GM12878 (cell line): ENCODE measurements around the gene CLNK. TPM values are rescaled to one million over a fixed set of nuclear protein-coding genes. Genes with fewer than 3 reads are reported as not detected.

ENCODE experiments used
- ATAC-seq: fragments of 200-7000 bp; cut with Tn5 transposase; 3 replicates; pipeline ENCODE4 v1.9.1; 2020; ENCODE audit warnings: mild to moderate bottlenecking, moderate library complexity
- BruUV-seq: library from RNA; stranded (reverse); fragments of 400-500 nt; replicated peaks from 2 replicates; lab custom pipeline; 2021; lab: Mats Ljungman, UMichigan
- CTCF ChIA-PET: fragments of 300-600 bp; sonication (Branson Sonifier 250); formaldehyde crosslinking; extraction: SDS; loops from one replicate; lab custom pipeline; 2021; ENCODE audit warnings: inconsistent platforms; lab: Yijun Ruan, JAX
- POLR2A ChIA-PET: fragments of 350-600 bp; formaldehyde crosslinking; extraction: SDS; loops from one replicate; lab custom pipeline; 2021; ENCODE audit warnings: inconsistent platforms; lab: Charles Lee
- RAD21 ChIA-PET: fragments of 300-600 bp; sonication (Branson Sonifier 250); formaldehyde crosslinking; loops from one replicate; lab custom pipeline; 2023; ENCODE audit warnings: antibody characterized with exemption; ENCODE audit not compliant: unreplicated experiment; lab: Charles Lee
- SMC1A ChIA-PET: fragments of 300-600 bp; sonication (Branson Sonifier 250); formaldehyde crosslinking; loops from one replicate; lab custom pipeline; 2023; ENCODE audit not compliant: unreplicated experiment, uncharacterized antibody; lab: Charles Lee
- DNase-seq: peaks from one replicate; pipeline ENCODE4 v3.0.0-alpha.2; 2011; ENCODE audit warnings: low read depth, low spot score
- FAIRE-seq: peaks from 3 replicates; lab custom pipeline; 2011; peaks lifted over from hg19 to GRCh38; lab: Jason Lieb, UNC
- H2AFZ ChIP-seq: 2 replicates; pipeline ENCODE4 v1.6.0; 2011; ENCODE audit warnings: low read depth, low read length, control low read depth; ENCODE audit not compliant: control insufficient read depth
- H3K27ac ChIP-seq: 2 replicates; pipeline ENCODE4 v1.5.1; 2011; ENCODE audit warnings: control low read depth; ENCODE audit not compliant: control insufficient read depth, insufficient read depth
- H3K27me3 ChIP-seq, 2 experiments: replicated peaks in 1 of 2; 2 replicates each; pipeline versions ENCODE4 v1.6.0 to v1.6.1; 2011; ENCODE audit warnings: low read length in 1 of 2; ENCODE audit not compliant: control insufficient read depth in 2 of 2, insufficient read depth in 2 of 2
- H3K36me3 ChIP-seq, 2 experiments: 2 replicates each; pipeline ENCODE4 v1.5.1; 2011; ENCODE audit warnings: low read length in 1 of 2; ENCODE audit not compliant: control insufficient read depth in 2 of 2, insufficient read depth in 2 of 2
- H3K4me1 ChIP-seq: 2 replicates; pipeline ENCODE4 v1.6.1; 2011; ENCODE audit warnings: mild to moderate bottlenecking, low read length, moderate library complexity, mixed read lengths; ENCODE audit not compliant: control insufficient read depth, insufficient read depth
- H3K4me2 ChIP-seq: 2 replicates; pipeline ENCODE4 v1.6.0; 2011; ENCODE audit warnings: control low read depth; ENCODE audit not compliant: control insufficient read depth, insufficient read depth
- H3K4me3 ChIP-seq: fragments of 200-600 bp; sonication (generic); 2 replicates; pipeline ENCODE4 v1.5.1; 2016
- H3K79me2 ChIP-seq: 2 replicates; pipeline ENCODE4 v1.6.0; 2011; ENCODE audit warnings: low read length; ENCODE audit not compliant: control insufficient read depth, insufficient read depth
- H3K9ac ChIP-seq: 2 replicates; pipeline ENCODE4 v1.8.0; 2011; ENCODE audit warnings: low read length, control low read depth, mixed read lengths; ENCODE audit not compliant: control insufficient read depth, insufficient read depth
- H3K9me3 ChIP-seq: replicated peaks from 3 replicates; pipeline ENCODE4 v1.5.1; 2011; ENCODE audit warnings: mild to moderate bottlenecking, low read length; ENCODE audit not compliant: control insufficient read depth, insufficient read depth
- H4K20me1 ChIP-seq: 2 replicates; pipeline ENCODE4 v1.6.0; 2011; ENCODE audit not compliant: control insufficient read depth, insufficient read depth
- BCLAF1 ChIP-seq: fragments of 450-650 bp; IDR thresholded peaks from 2 replicates; pipeline ENCODE4 v1.6.1; 2017; ENCODE audit warnings: antibody characterized with exemption, mild to moderate bottlenecking, moderate library complexity
- EZH2 ChIP-seq: IDR thresholded peaks from 2 replicates; pipeline ENCODE4 v1.6.1; 2012; ENCODE audit warnings: low read depth, mild to moderate bottlenecking, control low read depth, inconsistent platforms, low read length, borderline replicate concordance; ENCODE audit not compliant: control insufficient read depth
- IKZF2 ChIP-seq, 2 experiments: fragments of 450-650 bp; IDR thresholded peaks; 2 replicates each; pipeline ENCODE4 v1.6.1; 2017; ENCODE audit warnings: mild to moderate bottlenecking in 2 of 2, moderate library complexity in 2 of 2
- MEF2A ChIP-seq: IDR thresholded peaks from 2 replicates; pipeline ENCODE4 v1.6.1; 2011; ENCODE audit warnings: low read depth, mild to moderate bottlenecking, low read length, moderate library complexity; ENCODE audit not compliant: insufficient read depth
- POLR2A ChIP-seq: IDR thresholded peaks from 2 replicates; pipeline ENCODE4 v1.6.1; 2011; ENCODE audit warnings: low read depth, mild to moderate bottlenecking, low read length
- SIX5 ChIP-seq: IDR thresholded peaks from 2 replicates; pipeline ENCODE4 v1.6.1; 2011; ENCODE audit warnings: mild to moderate bottlenecking, low read depth, low read length, moderate library complexity; ENCODE audit not compliant: severe bottlenecking
- SMAD5 ChIP-seq: IDR thresholded peaks from 2 replicates; pipeline ENCODE4 v1.6.1; 2016; ENCODE audit warnings: antibody characterized with exemption, low read depth
- WGBS: methylation state at CpG from one replicate; pipeline ENCODE4 v1.1.6; 2016; ENCODE audit warnings: low lambda C conversion rate; ENCODE audit not compliant: insufficient replicate concordance, insufficient coverage; ENCODE audit errors: missing lambda C conversion rate; 5-methylcytosine and 5-hydroxymethylcytosine counted together
- in situ Hi-C: fragments of 300-500 bp; cut with MboI; formaldehyde crosslinking; loops from 9 replicates; pipeline ENCODE4 v1.14.3; 2018; ENCODE audit warnings: mixed read lengths
- intact Hi-C: fragments of 100-400 bp; cut with micrococcal nuclease; formaldehyde crosslinking; loops from one replicate; pipeline ENCODE4 v1.14.2; 2022; ENCODE audit not compliant: unreplicated experiment
- polyA plus RNA-seq, 11 experiments: library from polyadenylated mRNA; depleted of rRNA in 4 of 11; unstranded in 6 of 11; stranded (reverse) in 5 of 11; fragments of >200 nt; fragmentation: Nextera tagmentation in 4 of 11; fragmentation: Illumina TruSeq in 1 of 11; extraction: Ambion mirVana in 4 of 11; extraction: Trizol in 1 of 11; gene quantifications; 1 replicate in 1 of 11; 2 replicates in 10 of 11; pipeline versions ENCODE4 v1.2.1 to v1.2.3, GENCODE V29; 2011 to 2016; ENCODE audit warnings: inconsistent platforms in 2 of 11, missing spikeins in 2 of 11, low read depth in 1 of 11
- total RNA-seq, 4 experiments: library from RNA; depleted of rRNA in 3 of 4; stranded (reverse); fragments of >200 nt in 3 of 4; fragmentation: Illumina TruSeq in 1 of 4; extraction: Trizol in 1 of 4; gene quantifications; 2 replicates each; pipeline versions ENCODE4 v1.2.1 to v1.2.3, GENCODE V29; 2013 to 2021
- TF ChIP-seq, protein P1 (sequence below): IDR thresholded peaks from 2 replicates; pipeline ENCODE4 v1.6.1; 2011; ENCODE audit warnings: borderline replicate concordance, low read depth, mild to moderate bottlenecking, moderate library complexity, mixed read lengths, low read length; ENCODE audit not compliant: insufficient read depth; ENCODE audit errors: extremely low read length
- TF ChIP-seq, protein P2 (sequence below): fragments of 450-650 bp; IDR thresholded peaks from 2 replicates; pipeline ENCODE4 v1.6.1; 2017; ENCODE audit warnings: borderline replicate concordance

CLNK gene
- total and polyA plus RNA-seq, 10 of the 15 experiments (the other 5 are each of a cell fraction or from before 2014, with no cell fraction given) = 2.1 to 14.3 (median 2.7) TPM

DNA sequence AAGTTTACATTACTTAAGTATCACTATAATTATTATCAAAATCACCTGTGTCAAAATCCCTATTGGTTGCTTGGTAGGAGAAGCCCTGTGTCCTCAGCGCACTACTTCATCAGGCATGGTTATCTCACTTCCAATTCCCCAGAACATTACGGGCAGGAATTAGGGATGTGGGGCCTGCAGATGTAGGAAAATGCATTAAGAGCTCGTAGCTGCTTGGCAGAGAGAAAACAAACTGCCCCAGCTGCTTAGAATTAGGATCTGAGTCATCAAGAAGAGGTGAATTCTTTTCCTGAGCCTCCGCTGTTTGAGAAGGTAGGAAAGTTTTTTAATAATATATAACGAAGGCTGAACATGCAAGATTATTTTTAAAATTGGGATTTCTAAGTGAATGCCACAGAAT lies 31.1 kb upstream of the CLNK start:
- intact Hi-C loops (no loop called here), in situ Hi-C loops (no loop called here)
- TF ChIP-seq EZH2 (no peak), POLR2A (no peak), BCLAF1 (no peak), MEF2A (no peak), SIX5 (no peak), IKZF2 (IDR thresholded peaks at IDR 0.05) (no peak), SMAD5 (no peak)
- TF ChIP-seq, protein P1, sequence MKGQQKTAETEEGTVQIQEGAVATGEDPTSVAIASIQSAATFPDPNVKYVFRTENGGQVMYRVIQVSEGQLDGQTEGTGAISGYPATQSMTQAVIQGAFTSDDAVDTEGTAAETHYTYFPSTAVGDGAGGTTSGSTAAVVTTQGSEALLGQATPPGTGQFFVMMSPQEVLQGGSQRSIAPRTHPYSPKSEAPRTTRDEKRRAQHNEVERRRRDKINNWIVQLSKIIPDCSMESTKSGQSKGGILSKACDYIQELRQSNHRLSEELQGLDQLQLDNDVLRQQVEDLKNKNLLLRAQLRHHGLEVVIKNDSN = no peak
- TF ChIP-seq, protein P2, sequence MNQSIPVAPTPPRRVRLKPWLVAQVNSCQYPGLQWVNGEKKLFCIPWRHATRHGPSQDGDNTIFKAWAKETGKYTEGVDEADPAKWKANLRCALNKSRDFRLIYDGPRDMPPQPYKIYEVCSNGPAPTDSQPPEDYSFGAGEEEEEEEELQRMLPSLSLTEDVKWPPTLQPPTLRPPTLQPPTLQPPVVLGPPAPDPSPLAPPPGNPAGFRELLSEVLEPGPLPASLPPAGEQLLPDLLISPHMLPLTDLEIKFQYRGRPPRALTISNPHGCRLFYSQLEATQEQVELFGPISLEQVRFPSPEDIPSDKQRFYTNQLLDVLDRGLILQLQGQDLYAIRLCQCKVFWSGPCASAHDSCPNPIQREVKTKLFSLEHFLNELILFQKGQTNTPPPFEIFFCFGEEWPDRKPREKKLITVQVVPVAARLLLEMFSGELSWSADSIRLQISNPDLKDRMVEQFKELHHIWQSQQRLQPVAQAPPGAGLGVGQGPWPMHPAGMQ = no peak
- DNase-seq (no peak), FAIRE-seq (no peak), ATAC-seq (no peak)
- no peak overlapping the region for H3K4me2 ChIP-seq
- H3K4me3 ChIP-seq = no peak overlapping the region
- no peaks in the 10 kb centered on the region for H3K27me3 ChIP-seq
- RAD21 ChIA-PET = no interaction called here
- peaks cover 6% of the 10 kb centered on the region; the same call in 2 of the 3 replicates for H3K9me3 ChIP-seq
- no peak overlapping the region for H3K9ac ChIP-seq
- SMC1A ChIA-PET = interaction anchor here (0.9 to 1.6 kb wide), 5 partner anchors 11 to 93 kb away, joined by 3 to 5 read pairs (median 3); no protein-coding TSS in a partner anchor
- no peaks in the 10 kb centered on the region for H4K20me1 ChIP-seq
- POLR2A ChIA-PET = interaction anchor here (0.7 to 0.8 kb wide), 2 partner anchors 8 to 88 kb away, joined by 3 to 6 read pairs; no protein-coding TSS in a partner anchor
- 73% methylated on average over 5 of the region's 5 CpGs for WGBS
- no peaks in the 10 kb centered on the region for H3K79me2 ChIP-seq
- no peak overlapping the region for H2AFZ ChIP-seq
- no peaks in the 10 kb centered on the region for H3K36me3 ChIP-seq
- CTCF ChIA-PET = interaction anchor here (1.3 kb wide), 1 partner anchor 93 kb away, joined by 3 read pairs; no protein-coding TSS in a partner anchor
- H3K27ac ChIP-seq = no peak overlapping the region
- BruUV-seq = no TSS peak
- H3K4me1 ChIP-seq = no peaks in the 10 kb centered on the region
